GM18861 (cell line): Measurements from ENCODE around the gene MAGI2.

Experiments
- ATAC-seq: cut with Tn5 transposase; IDR thresholded peaks from one replicate; pipeline ENCODE4 v1.9.1; 2021; ENCODE audit not compliant: unreplicated experiment

MAGI2 gene

GRCh38 chr7:78170815-78171214 lies 1282.7 kb downstream of the MAGI2 start:
- ATAC-seq: no peak

DNA sequence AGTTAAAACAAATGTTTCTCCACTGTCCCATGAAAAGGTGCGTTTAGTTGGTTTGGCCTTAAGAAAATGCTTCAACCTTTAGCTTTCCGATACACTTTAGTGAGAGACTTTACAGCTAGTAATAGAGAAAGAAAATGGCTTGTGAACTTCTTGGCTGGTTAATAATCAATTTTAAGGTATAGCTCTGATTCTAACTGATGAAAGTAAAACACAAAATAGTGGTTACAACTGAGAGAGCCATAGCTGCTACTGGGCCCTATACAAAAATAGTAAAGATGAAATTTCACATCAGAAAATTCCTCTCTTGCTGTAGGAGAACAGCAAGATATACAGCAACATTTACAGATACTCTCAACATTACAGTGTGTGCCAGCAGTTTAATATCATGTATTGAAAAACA lies 1283.5 kb downstream of the MAGI2 start:
- no peak for ATAC-seq

- ATAC-seq: no peak
Measured at GRCh38 chr7:78168865-78169264, 1284.6 kb downstream of the MAGI2 start.

DNA sequence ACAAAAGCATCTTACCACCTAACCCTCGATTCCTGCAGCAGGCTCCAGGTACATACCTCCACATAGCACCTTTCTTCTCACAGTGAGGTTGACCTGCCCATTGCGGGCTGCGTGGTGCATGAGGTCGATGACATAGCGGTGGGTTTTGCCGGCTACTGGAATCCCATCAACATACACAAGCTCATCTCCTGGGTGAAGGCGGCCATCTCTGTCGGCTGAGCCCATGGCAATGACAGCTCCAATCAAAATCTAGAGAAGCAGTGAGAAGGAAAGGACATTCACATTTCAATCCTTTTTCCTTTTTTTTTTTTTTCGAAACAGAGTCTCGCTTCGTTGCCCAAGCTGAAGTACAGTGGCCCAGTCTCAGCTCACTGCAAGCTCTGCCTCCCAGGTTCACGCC lies 1285.6 kb downstream of the MAGI2 start:
- no peak for ATAC-seq

DNA sequence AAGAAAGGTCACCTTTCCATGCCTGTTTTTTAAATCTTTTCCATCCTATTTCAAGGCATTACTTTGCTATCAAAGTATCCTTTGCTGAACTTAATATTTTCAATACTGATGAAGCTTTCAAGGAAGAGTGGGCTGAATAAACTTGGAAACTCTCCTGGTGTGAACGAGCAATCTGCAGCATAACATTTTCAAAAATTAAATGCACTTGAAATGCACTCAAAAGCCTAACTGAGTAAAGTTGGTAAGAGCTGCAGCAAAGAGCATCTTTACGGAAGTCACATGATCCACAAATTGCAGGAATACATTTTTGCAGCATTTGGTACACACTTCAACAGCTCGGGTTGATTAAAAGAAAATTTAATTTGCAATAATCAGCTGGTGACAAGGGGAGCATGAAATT lies 1287.6 kb downstream of the MAGI2 start:
- ATAC-seq: no peak

DNA sequence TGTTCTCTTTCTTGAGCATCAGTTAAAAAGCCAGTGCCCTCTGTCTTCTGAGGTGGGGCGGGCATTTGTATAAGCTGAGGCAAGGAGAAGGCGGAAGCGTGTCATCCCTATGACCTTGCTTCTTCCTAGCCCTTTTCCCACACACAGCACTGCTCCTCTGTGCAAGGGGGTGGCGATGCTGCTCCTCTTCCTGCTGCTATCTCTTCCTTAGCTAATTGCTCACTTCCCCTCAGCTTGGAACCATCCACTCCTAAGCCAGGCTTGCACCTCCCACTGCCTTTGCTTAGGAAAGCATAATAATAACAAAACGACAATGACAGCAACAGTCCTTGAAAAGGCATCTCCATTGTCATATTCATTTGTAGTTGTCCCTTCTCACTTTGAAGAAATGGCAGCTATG lies 1288.0 kb downstream of the MAGI2 start:
- no peak for ATAC-seq

GRCh38 chr7:78164459-78164858 lies 1289.0 kb downstream of the MAGI2 start:
- ATAC-seq: no peak

GRCh38 chr7:78161781-78162180 lies 1291.7 kb downstream of the MAGI2 start:
- no peak for ATAC-seq

DNA sequence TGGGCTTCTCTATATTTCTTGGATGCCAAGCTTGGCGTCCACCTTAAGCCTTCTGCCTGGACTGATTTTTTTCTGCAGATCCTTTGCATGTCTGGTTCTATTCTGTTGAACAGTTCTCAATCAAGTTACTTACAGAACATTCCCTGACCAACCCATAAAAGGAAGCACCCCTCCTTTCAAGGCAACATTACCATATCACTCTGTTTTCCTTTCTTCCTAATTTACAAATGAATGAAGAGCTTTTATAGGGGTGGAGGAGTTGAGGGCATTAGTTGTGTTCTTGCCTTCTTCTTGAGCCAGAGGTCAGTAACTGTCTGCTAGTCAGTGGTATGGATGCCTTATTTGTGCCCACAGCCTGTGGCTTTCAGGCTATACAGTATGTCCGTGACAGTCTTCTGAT lies 1293.9 kb downstream of the MAGI2 start:
- no peak for ATAC-seq

- no peak for ATAC-seq
Measured at GRCh38 chr7:78153285-78153684, 1300.2 kb downstream of the MAGI2 start.

DNA sequence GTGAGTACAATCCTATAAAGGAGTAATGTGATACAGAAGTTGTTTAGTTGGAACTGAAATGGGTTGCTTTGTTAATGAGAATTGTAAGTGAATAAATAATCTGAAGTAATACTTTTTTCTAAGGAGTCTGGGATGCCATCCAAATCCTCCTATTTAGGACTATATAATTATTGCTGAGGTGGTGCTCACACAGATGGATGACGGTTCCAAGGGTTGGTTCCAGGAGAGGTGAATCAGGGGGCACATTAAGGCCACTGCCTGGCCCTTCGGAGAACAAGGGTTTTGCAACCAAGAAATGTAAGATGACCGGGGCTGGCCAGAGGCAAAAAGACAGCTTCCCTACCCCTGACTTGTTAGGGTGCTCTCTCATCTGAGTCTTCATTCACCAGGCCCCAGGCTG lies 1302.2 kb downstream of the MAGI2 start:
- no peak for ATAC-seq

- ATAC-seq: no peak
Measured at GRCh38 chr7:78149787-78150186, 1303.7 kb downstream of the MAGI2 start.

GRCh38 chr7:78148166-78148894 lies 1305.1 kb downstream of the MAGI2 start:
- no peak for ATAC-seq

DNA sequence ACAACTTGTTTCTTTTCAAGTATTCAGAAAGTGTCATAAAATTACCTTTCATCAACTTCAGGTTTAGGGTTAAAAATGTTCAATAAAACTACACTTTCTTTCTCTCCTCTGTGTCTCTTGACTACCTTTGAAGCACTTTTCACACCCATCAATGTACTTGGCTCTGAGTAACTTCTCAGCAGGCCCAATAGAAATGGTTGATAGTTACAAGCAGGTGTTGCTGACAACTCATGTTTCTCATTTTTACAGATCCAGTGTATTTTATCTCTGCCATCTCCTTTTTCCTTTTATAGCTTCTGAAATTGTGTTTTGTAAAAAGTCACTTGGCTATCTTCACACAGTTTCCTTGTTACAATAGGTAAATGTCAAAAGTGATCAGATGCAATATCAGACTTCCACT lies 1306.9 kb downstream of the MAGI2 start:
- no peak for ATAC-seq

GRCh38 chr7:78143661-78144060 lies 1309.8 kb downstream of the MAGI2 start:
- ATAC-seq: no peak

DNA sequence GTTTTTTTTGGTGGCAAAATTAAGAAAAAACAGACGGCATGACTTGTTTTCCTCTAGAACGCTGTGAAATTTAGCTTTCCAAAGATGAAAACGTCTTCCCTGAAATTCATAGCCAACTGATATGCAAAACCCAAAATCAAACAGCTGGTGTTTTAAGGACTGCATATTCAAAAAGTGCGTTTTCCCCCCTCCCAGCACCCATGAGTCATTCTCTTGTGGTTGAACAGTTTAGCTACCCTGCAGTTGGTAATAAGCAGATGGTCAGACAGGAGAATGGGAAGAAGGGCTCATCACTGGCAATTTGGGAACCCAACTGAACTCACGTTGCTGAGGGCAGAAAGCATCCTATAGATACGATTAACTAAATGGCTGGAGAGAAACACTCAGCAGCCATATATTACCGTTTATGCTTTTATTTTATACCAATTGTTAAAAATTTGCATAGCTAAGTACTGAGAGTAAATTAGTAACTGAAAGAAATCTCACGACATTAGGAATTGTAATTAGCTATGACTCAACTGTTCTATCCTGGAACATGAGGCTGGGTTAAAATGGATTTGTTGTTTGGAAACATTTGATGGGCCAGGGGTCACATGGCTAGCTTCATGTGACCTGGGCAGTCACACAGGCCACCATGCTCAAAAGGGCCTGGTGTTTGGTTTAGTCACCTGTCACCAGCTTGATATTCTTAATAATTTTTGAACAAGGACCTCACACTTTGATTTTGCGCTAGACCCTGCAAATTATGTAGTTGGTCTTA lies 1311.8 kb downstream of the MAGI2 start:
- no peak for ATAC-seq

DNA sequence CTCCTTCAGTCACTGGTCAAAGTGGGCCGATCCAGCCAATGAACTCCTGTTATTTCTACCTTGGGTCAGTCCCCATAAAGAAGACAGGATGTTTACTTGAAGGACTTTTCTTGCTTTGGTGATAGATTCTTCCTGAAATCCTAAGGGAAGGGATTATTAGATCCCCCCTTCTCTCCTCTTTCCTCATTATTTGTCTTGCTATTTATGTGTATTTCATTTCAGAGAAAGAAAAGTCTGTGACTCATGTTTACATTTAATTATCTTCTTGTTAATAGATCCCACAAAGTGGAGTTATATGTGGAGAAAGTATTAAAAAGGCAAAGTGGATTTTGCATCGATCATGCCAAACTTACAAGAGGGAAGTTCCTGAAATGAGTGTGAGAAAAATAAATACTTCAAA lies 1313.4 kb downstream of the MAGI2 start:
- no peak for ATAC-seq

DNA sequence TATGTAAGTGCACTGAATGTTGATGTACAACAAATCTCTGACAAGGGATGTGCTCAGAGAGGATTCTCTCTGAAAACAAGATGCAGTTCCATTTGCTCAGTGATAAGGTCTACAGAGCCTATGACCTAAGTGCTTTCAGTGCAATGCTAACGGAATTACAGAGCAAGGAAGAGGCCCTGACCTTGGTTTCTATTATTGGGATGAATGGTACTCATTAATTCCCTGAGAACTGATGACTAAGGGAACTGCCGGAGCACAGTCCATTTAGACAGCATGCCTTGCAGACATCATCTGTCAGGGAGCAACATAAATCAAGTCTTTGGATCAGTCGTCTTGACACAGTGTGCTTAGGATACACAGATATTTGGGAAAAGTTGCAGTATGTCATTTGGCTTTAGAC lies 1314.1 kb downstream of the MAGI2 start:
- no peak for ATAC-seq

GRCh38 chr7:78134774-78135173 lies 1318.7 kb downstream of the MAGI2 start:
- ATAC-seq: no peak

DNA sequence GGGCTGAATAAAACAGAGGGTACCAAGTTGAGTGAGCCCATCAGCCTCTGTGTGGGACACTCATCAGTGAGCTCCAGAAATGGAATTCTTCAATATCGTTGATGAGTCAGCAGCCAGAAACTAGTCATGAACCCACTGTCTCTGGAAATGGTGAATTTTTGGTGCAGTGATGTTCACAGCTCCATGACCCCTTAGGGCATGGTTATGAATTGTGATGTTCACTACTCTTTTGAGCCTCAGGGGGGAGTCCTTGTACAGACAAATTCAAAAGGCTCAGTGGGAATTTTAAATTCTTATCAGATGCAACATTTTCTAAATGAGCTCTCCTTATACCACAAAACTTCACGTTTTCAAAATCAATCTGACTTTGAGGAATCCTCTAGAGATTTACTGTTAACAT lies 1319.2 kb downstream of the MAGI2 start:
- ATAC-seq: no peak

GRCh38 chr7:78130446-78131215 lies 1322.8 kb downstream of the MAGI2 start:
- no peak for ATAC-seq

DNA sequence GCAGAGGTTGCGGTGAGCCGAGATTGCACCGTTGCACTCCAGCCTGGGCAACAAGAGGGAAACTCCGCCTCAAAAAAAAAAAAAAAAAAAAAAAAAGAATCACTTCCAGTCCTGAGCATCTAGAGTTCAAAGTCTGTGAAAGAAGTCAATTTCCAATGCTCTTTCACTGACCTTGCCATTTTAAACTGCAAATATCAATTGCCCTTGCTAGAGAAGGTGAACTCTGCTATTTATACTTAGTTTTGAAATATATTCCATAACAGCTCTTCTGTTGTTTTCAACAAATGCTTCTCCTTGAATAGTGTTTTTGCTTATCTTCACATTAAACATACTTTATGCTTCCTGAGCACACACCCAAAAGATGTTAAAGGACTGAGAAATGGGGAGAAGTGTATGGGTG lies 1323.6 kb downstream of the MAGI2 start:
- no peak for ATAC-seq
